EL (cell line): ENCODE results near the gene GUCY2C.
"Not testable (repeated sequence)": the region's sequence is repeated elsewhere in the genome, so short reads cannot be mapped to it uniquely, and the experiment has no call there.

Source experiments
- DNase-seq: peaks from one replicate; pipeline ENCODE4 v3.0.0-alpha.2; 2016

The GUCY2C gene

DNA sequence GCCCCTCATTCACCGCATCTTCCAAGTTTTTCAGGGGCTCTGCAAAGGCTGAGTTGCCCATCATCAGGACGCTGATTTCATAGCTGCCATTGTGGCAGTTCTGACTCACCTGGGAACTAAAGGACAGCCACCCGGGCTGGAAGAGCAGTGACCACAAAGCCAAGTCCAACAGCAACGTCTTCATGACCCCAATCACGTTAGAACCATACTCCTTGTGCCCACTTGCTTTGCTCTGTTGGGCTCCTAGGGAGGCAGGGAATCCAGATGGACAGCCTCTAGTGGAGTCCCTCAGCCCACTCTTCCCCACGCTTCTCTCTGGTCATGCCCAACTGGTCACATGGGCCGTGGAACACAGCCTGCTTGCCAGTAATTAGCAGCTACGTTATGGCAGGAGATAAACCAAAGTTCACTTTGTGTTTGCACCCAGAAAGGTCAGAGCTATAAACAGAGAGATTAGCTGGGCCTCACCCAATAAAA lies at the start of gene GUCY2C:
Gene GUCY2C (minus strand): TSS at position 335 of the 477 bp plus-strand sequence. CDS start 151 bp downstream, at position 184.
- DNase-seq = no peak

DNA sequence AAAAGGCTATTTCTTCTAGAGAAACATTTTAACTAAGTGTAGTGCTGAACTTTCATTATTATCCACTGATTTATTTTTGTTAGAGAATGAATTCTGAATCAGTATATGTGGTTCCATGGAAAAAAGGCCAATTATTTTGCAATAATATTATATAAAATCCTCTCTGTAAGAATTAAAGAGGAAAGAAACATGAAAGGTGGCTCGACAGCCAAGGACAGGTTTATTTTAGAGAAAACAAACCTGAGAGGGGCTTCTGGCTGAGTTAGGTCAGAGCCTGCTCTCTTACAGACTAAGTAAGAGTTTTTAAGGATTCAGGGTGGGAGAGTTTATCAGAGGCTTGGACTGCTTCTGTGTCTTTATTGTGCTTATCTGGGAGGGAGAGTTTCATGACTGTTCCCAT lies 46.7 kb upstream of the GUCY2C start:
- no peak for DNase-seq

DNA sequence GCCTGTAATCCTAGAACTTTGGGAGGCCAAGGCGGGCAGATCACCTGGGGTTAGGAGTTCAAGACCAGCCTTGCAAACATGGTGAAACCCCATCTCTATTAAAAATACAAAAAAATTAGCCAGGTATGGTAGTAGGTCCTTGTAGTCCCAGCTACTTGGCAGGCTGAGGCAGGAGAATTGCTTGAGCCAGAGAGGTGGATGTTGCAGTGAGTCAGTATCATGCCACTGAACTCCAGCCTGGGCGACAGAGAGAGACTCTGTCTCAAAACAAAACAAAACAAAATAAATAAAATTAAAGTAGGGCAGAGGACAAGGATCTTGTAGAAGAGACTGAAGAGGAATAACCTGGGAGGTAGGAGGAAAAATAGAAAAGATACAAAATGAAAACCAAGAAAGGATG lies 45.5 kb upstream of the GUCY2C start:
- no peak for DNase-seq

DNA sequence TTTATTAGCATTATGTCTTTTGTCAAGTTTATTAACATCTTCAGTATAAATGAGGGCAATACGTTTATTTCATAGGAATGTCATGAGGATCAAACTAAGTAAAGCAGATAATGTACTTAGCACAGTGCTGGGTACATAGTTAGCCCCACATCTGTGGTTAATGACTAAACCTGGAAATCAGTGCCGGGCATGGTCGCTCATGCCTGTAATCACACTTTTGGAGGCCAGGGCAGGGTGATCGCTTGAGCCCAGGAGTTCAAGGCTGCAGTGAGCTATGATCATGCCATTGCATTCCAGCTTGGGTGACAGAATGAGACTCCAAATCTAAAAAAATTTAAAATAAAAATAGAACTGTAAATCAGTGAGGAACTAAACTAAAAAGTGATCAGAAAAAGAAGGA lies 44.8 kb upstream of the GUCY2C start:
- DNase-seq = no peak

DNA sequence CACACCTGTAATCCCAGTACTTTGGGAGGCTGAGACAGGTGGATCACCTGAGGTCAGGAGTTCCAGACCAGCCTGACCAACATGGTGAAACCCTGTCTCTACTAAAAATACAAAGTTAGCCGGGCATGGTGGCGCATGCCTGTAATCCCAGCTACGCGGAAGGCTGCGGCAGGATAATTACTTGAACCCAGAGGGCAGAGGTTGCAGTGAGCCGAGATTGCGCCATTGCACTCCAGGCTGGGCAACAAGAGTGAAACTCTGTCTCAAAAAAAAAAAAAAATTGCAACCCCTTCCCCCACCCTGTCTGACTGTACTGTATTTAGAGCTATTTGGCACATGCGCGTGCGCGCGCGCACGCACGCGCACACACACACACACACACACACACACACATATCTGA lies 40.0 kb upstream of the GUCY2C start:
- DNase-seq = not testable (repeated sequence)

DNA sequence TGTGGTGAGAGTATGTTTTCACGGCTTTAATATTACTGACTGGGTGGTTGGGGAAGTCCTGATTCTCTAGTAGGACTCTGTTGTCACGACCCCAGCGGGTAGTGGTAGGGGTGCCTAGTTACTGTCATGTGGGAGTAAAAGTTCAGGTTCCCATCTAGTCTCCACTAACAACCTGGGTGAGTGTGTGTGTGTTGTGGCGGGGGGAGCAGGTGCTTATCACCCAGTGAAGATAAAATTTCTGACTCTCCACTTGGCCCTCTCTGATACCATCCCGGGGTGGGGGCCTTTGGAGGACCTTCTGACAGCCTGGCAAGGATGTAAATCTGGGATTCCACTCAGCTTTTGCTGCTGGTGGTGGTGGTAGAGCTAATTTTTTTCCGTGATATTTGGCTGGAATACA lies 35.4 kb upstream of the GUCY2C start:
- no peak for DNase-seq

DNA sequence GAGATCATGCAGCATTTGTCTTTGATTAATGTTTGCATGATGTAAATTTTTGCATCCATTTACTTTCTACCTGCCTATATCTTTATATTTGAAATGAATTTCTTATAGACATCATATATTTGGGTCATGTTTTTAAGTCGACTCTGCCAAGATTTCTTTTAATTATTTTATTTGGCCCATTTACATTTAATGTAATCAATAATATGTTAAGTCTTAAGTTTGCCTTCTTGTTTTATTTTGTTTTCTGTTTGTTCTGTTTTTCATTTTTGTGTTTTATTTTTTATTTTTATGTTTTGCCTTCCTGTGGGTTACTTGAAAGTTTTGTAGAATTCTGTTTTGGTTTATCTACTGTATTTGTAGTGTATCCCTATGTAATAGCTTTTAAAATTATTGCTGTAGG lies 33.2 kb upstream of the GUCY2C start:
- DNase-seq = no peak

DNA sequence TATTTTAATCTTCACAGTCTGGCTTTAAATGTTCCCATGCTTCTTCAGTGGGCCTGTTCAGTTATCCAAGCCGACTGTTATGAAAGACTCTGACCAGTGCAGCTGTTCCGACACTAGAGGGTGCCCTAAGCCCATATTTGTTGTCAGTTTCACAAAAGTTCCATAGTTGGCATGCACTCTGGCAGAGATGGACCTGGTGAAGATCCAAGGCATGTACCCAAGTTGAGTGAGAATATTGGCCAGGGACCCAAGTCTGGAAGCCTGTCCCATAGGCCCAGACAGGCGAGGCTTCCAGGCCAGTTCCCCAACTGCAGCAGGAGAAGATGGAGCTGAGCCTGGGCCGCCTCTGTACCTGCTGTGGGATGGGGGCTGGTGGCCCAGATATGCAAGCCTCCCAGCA lies 27.4 kb upstream of the GUCY2C start:
- DNase-seq = peak; percentile 58

DNA sequence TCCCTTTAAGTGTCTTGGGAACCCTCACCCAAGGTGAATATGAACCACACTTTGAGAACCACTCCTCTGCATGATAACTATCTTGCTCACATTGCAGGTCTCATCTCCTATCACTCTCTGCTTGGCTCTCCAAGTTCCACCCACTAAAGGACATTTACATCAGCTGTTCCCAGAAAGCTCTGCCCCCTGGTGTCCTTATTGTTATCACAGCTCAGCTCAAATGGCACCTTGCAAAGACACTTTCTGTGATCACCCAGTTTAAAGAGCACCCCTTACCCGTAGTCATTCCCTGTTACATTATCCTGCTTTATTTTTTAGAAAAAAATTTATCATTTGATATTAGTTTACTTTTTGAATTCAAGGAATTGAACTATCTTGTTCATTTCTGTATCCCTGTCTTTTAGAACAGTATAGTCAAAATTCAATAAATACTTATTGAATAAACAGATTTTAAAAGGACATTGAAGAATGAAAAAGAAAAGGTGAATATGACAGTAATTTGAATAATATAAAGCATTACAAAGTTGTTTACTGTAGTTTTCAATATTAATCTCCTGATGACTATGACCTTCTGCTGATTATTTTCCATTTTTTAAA lies 20.5 kb upstream of the GUCY2C start:
- peak; percentile 51 for DNase-seq

DNA sequence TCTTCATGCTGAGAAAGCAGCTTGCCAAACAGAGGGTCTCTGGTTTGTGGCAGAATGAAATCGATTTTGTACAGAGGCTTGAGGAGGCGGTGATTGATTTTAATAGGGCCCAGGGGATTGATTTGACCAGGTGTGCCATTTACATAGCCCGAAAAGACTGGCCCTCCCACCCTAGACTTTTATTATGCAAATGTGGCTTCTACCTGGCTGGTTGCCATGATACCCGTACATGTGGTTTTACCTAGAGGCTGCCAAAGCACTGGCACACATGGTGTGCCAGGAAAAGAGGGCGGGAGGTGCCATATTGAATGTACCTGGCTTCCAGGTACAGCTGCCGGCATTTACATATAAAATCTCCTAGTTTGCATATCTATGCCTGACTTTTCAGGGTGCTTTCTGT lies 18.0 kb upstream of the GUCY2C start:
- DNase-seq = no peak

DNA sequence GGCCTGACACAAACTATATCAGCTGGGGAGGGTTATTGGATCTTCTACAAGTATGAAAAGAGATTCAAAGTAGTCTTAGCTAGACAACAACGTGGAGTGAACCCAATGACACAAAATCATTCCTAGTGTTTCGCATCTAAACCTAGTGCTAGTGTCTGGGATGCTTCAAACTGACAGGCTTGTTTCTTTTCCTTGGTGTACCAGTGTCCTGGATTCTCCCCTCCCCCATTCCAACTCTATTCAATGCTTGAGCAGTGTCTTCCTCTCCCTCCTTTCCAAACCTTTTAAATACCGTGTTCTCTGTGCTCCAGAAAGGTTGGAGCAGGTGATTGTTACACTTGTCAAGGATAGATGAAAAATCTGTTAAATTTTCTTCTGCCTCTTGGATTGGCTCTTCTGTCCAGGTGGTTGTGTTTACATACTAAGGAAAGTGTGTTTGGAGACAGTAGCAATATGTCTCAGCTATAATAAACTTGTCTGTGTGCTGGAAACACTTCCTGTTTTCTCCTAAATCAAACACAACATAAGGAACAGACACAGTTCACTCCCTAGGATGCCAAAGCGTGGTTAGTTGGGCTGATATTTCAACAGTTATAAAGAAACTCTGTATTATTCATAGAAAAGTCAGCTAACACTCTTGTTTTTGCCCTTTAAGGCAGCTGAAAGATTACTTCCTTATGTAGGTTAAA lies 14.4 kb upstream of the GUCY2C start:
- DNase-seq = no peak

DNA sequence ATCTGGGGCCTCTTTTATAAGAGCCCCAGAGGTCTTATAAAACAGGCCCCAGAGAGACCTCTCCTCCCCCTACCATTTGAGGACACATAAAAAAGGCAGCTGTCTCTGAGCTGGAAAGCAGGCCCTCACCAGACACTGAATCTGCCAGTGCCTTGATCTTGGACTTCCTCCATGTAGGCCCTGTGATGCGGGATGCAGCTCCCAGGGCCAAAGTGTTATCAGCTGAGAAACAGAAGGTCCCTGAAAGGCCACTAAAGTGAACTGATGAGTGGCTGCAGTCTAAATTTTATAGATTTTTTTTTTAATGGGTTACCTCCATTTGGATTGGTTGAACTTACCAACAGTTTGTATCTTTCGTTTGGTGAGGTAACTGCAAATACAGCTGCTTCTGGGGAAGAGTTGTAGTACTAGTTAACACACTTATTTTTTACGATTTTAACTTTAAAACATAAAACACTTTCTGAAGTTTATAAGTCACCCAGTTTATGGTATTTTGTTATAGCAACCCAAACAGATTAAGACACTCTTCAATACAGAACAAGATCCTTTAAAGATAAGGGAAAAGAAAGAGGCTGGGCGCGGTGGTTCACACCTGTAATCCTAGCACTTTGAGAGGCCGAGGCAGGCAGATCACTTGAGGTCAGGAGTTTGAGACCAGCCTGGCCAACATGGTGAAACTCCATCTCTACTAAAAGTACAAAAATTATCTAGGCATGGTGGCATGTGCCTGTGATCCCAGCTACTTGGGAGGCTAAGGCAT lies 5.6 kb upstream of the GUCY2C start:
- no peak for DNase-seq

DNA sequence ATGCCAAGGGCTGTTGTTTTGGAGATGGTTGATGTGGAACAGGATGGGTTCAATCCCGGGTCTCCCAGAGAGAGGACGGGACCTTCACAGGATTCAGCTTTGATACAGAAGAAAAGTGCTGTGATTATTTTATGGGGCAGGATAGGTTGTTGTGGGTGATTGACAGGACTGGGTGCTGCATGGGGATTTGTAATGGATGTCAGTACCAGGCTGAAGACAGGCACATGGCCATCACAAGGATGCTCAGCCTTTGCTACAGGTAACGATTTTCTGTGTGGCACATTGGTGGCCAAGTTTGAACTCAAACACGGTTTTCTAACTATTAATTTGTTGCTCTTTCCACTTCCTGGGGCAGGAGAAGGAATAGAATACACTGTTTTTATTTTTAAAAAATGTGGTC lies 4.5 kb upstream of the GUCY2C start:
- DNase-seq = no peak

DNA sequence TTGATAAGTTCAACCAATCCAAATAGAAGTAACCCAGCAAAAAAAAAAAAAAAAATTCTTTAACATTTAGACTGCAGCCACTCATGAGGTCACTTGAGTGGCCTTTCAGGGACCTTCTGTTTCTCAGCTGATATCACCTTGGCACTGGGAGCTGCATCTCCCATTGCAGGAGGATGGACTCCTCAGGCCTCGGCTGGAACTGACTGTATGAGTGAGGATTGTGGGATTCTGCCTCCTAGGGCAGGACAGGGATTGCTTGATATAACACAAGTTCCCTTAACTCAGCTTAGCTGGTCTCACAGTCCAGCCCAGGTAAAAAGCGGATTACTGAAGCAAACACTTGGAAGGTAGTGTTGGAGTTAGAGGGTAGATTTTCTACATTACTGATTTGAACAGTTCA lies 3.5 kb upstream of the GUCY2C start:
- DNase-seq = no peak

DNA sequence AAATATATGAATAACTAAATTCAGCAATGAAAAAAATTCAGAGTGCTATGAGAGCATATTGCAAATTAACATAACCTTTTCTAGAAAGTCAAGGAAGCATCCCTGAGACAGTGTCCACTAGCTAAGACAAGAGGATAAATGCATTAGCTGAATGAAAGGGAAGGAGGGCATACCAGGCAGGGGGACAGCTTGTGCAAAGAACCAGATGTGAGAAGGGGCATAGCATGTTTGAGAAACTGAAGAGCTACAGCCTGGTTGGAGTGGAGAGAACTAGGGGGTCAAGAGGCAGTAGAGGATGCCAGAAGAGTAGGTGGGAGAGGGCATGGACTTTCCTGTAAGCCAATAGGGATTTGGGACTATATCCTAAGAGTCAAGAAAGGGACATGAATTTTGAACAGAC lies 2.2 kb upstream of the GUCY2C start:
- DNase-seq = no peak

DNA sequence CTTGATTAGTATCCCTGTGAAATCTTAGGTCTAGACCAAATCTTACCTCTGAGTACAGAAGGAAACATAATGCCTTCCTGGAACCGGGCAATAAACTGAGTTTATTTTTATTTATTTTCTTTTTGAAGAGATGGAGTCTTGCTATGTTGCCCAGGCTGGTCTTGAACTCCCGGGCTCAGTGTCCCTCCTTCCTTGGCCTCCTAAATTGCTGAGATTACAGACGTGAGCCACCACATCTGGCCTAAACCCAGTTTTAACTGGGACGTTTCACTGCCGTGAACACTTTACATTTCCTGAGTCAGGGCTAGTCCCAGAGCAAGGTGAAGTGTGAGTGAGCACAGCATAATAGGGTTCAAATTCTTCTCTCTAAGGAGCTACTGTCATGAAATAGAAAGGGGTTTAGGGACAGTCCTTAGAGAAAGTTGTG lies 671 bp downstream of the GUCY2C start:
- DNase-seq = no peak

DNA sequence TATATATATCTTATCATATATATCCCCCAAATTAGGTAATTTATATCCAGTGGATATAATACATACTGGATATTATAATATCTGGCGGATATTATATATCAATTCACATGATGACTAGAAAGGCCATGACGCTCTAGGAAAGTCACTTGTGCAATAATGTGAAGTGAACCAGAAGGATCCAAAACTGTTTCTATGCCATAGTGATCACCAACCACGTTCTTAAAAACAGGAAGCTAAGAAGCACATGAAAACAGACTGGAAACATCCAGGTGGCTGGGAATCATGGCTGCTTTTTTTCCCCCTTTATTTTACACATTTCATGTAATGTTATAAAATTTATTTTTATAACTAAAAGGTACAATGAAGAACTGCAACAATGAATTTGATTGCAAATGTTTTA lies 1.4 kb downstream of the GUCY2C start:
- no peak for DNase-seq

DNA sequence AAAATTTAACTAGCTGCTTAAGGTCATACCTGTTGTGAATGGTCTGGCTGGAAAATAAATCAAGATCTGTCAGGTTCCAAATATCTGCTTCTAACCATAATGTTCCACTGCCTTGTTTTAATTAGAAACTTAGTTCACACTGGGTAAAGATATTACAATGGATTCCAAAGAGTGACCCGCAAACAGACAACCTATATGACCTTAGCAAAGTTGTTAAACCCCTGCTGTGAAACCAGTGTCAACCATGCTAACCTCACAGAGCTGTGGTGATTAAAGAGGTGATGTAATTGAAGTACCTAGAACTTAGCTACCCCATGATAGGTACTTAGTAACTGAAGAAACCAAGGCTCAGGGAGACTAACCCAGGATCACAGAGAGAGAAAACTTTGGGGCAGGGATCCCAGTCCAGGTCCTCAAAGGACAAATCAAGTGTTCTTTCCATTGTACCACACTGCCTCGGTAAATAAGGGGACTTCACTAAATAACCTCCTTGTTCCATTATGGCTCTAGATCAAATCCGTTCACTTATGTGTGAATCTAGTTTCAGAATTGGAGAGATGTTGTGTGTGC lies 2.2 kb downstream of the GUCY2C start:
- DNase-seq = no peak

DNA sequence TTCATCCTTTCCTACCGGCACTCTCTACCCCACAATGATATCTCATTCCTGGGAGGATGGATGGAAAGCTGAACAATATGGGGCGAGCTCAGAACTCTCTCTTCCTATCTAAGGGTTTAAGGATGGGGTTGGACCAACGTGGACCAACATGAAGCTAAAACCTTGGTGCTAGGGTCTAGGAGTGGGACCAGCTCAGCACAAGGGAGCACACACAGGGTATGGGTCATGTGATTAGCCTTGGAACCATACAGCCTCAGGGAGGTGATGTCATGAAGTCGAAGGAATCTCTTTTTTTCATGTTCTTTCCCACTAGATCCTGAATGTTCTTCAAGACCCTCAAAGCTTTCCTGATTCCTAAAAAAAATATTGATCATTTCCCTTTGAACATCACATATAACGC lies 3.3 kb downstream of the GUCY2C start:
- DNase-seq = no peak

DNA sequence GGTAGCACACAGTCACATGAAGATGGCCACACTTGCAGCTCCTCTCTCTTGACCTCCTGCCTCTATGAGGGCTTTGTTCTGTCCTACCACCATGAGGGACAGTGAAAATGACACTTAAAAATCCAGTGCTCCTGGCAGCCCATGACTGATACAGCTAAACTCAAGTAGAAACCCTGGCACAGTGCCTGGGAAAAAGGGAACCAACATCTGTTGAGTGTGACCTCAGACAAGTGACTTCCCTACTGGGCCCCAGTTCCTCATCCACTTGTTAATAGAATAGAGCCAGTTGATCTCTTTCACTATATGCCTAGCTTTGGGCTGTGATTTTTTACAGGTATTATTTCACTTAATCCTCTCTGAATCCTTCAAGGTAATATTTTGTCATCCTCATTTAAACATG lies 4.8 kb downstream of the GUCY2C start:
- DNase-seq = no peak

DNA sequence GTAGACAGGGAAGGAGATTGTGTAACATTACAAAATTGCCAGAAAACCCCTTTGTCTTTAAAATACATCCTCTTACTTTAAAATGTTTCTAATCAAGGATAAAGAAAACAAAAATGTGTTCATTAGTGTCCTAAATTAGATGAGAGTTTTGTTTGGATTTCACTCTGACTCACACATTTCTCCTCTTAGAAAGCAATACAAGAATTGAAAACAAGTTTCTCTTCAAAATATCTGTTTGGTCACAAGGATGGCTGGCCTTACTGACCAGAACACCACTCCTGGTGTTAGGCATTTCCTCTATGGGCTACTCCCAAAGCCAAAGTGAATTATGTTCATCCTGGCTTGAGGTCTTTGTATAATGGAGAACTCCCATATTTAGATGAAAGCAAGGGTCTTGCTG lies 6.4 kb downstream of the GUCY2C start:
- DNase-seq = no peak

DNA sequence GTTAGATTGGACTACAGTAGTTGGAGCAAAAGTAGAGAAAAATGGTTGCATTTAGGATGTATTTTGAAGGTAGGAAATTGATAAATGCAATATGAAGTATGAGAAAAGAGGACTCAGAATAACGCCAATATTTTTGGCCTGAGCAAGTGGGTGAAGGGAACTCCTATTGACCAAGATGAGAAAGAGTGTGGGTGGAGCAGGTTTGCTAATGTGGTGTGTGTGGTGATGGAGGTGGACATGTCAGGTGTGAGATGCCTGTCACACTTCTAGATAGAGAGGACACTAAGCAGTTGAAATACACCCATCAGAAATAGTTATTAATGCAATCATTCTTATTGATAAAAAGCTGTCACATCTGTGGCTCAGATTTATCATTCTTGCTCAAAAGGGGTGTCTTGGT lies 7.3 kb downstream of the GUCY2C start:
- DNase-seq = no peak

DNA sequence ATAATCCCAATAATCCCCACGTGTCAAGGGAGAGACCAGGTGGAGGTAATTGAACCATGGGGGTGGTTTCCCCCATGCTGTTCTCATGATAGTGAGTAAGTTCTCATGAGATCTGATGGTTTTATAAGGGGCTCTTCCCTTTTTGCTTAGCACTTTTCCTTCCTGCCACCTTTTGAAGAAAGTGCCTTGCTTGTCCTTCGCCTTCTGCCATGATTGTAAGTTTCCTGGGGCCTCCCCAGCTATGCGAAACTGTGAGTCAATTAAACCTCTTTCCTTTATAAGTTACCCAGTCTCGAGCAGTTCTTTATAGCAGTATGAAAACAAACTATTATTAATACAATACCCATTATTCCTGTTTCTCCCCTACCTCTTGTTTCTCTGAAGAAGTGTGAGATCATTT lies 14.2 kb downstream of the GUCY2C start:
- not testable (repeated sequence) for DNase-seq

DNA sequence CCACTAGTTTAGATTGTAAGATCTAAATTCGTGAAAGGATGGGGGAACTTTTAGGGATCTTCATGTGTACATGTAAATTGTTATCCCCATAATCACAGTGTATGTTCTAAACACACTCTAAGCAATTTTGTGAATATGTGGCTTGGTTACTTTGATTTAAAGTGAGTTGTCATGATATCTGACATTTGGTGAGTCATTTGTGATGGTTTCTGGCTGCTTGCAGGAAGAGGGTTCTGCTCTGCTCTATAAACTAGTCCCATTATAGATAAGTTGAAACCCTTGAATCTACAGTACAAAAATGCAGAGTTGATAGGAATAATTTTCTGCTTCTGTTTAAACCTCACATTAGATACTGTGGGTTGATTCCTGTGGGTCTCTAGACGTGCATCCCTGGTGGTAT lies 14.8 kb downstream of the GUCY2C start:
- no peak for DNase-seq
